Right cardiac atrium (tissue), 5 donors: ENCODE data around the gene SMG6. TPM values are rescaled to one million over a fixed set of nuclear protein-coding genes. Genes with fewer than 3 reads are reported as not detected.
"Not testable (repeated sequence)": the region's sequence is repeated elsewhere in the genome, so short reads cannot be mapped to it uniquely, and the experiment has no call there.

Experiments used
- ATAC-seq, 2 donors: fragments of 200-7000 bp; cut with Tn5 transposase; one replicate each; pipeline versions ENCODE4 v1.8.0 to v1.9.1; 2020; ENCODE audit warnings: moderate library complexity in 2 of 2, mild to moderate bottlenecking in 1 of 2
- DNase-seq, 3 donors: peaks; one replicate each; pipeline ENCODE4 v3.0.0-alpha.2; 2020
- H3K27ac ChIP-seq: one replicate; pipeline ENCODE4 v1.5.1; 2013; ENCODE audit warnings: mild to moderate bottlenecking, low read length, control low read depth, moderate library complexity
- H3K27me3 ChIP-seq: one replicate; pipeline ENCODE4 v1.6.1; 2013; ENCODE audit not compliant: control insufficient read depth, insufficient read depth
- H3K4me1 ChIP-seq: one replicate; pipeline ENCODE4 v1.6.1; 2013; ENCODE audit warnings: low read length; ENCODE audit not compliant: control insufficient read depth, insufficient read depth
- H3K4me3 ChIP-seq: one replicate; pipeline ENCODE4 v1.5.1; 2013; ENCODE audit warnings: low read length, control low read depth
- H3K9me3 ChIP-seq: one replicate; pipeline ENCODE4 v1.6.1; 2013; ENCODE audit warnings: low read length; ENCODE audit not compliant: control insufficient read depth
- WGBS: extraction: QIAGEN DNeasy Blood & Tissue Kit; methylation state at CpG from one replicate; pipeline ENCODE4 v1.1.7; 2013; 5-methylcytosine and 5-hydroxymethylcytosine counted together
- intact Hi-C, 4 donors: fragments of 100-400 bp; cut with DNase I; formaldehyde crosslinking; loops; one replicate each; pipeline versions ENCODE4 v1.11.0 to v1.14.0; 2022 to 2023
- polyA plus RNA-seq: library from polyadenylated mRNA; stranded (reverse); fragments of 200-250 nt; gene quantifications from one replicate; pipeline ENCODE4 v1.2.3, GENCODE V29; 2013
- total RNA-seq, 4 donors: library from RNA; stranded (reverse); fragmentation: NEBNext Ultra II Directional; extraction: Animal tissue kit (Norgen Biotek cat#: 25700); gene quantifications; one replicate each; pipeline ENCODE4 v1.2.1, GENCODE V29; 2021
- donor health status: healthy with polysubstance abuse.
- donor health status: DM: no; HTN: yes; CAD: no.
- donor health status: DM: no; HTN: no; CAD: no.
- donor health status: DM: no; HTN: yes; CAD: no; lungs with severe emphysema.
- donor health status: DM: yes; HTN: yes; CAD: no.

The SMG6 gene
- total and polyA plus RNA-seq, 5 donors: 18.7 to 36.0 (median 27.6) TPM

DNA sequence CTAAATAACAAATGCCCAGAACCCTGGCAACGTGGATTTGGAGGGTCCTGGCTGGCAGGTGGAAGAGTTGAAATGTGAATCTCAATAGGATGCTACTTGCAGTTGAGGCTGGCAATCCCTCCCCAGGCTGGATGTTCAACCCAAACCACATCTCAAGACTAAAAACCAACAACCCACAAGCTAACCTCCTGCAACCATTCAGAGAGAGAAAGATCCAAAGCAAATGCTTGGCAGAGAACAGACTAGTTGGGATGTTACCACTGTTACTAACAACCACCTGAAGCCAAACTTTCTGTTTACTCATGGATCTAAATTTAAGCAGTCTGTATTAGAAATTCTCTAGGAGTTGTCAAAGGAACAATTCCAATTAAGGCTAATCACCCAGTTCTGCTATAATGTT lies 27.9 kb downstream of the SMG6 start:
- Histone ChIP-seq H3K27me3 (no peaks in the 10 kb centered on the region), H3K4me3 (no peak overlapping the region), H3K4me1 (no peaks in the 10 kb centered on the region), H3K27ac (no peak overlapping the region), H3K9me3 (no peaks in the 10 kb centered on the region)
- WGBS: 65% methylated on average over 1 of the region's 1 CpG
- ATAC-seq: no peak
- no peak for DNase-seq
- intact Hi-C loops: no loop called here

DNA sequence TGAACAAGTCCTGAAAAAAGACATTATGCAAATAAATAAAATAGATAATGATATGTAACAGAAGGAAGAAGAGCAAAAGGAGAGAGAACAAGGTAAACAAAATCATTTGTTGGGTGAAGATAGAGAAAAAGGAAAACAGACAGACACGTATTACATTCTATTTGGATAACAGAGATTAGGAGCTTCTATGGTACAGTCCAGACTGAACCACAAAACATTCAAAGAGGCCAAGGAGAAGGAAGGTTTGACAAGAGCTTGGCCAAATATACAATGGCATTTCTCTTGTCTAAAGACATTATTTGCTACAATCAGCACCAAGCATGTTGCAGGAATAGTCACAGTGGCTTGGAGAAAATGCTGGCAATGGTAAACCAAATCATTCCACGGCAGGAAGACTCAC lies 29.2 kb downstream of the SMG6 start:
- intact Hi-C loops: no loop called here
- H3K27me3 ChIP-seq: no peaks in the 10 kb centered on the region
- no peak overlapping the region for H3K27ac ChIP-seq
- no peak overlapping the region for H3K4me3 ChIP-seq
- DNase-seq (no peak), ATAC-seq (no peak)
- H3K4me1 ChIP-seq: no peaks in the 10 kb centered on the region
- 74% methylated on average over 2 of the region's 2 CpGs for WGBS
- no peaks in the 10 kb centered on the region for H3K9me3 ChIP-seq

GRCh38 chr17:2271985-2272702 lies 31.4 kb downstream of the SMG6 start:
- WGBS: 95% methylated on average over 3 of the region's 3 CpGs
- Histone ChIP-seq H3K4me3 (no peak overlapping the region), H3K27me3 (no peaks in the 10 kb centered on the region), H3K9me3 (no peaks in the 10 kb centered on the region), H3K27ac (no peak overlapping the region), H3K4me1 (no peaks in the 10 kb centered on the region)
- ATAC-seq (no peak), DNase-seq (no peak)
- intact Hi-C loops: no loop called here

GRCh38 chr17:2267354-2267753 lies 36.2 kb downstream of the SMG6 start:
- no peak for DNase-seq
- Histone ChIP-seq H3K9me3 (no peaks in the 10 kb centered on the region), H3K4me3 (no peak overlapping the region), H3K27me3 (no peaks in the 10 kb centered on the region), H3K27ac (no peak overlapping the region), H3K4me1 (peaks cover 4% of the 10 kb centered on the region)
- 88% methylated on average over 4 of the region's 4 CpGs for WGBS
- no peak for ATAC-seq
- intact Hi-C loops: no loop called here

DNA sequence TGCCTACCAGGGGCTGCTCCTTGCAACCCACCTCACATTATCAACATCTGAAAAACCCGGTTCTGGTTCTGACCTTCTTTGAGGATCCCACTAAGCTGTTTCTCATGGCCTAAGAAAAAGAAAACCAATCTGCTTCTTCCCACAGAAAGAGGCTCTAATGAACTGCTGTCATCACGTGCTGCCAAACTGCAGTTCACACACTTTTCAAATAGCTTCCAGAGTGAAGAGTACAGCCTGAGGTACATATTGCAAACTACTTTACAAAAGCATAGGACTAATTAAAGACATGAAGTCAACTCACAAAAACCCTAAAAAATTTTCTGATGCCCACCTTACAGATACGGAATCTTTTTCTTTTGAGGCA lies 36.7 kb downstream of the SMG6 start:
- Histone ChIP-seq H3K9me3 (no peaks in the 10 kb centered on the region), H3K27ac (no peak overlapping the region), H3K27me3 (no peaks in the 10 kb centered on the region), H3K4me1 (peaks cover 4% of the 10 kb centered on the region), H3K4me3 (no peak overlapping the region)
- 46% methylated on average over 3 of the region's 3 CpGs for WGBS
- DNase-seq (no peak), ATAC-seq (no peak)
- intact Hi-C loops: no loop called here

GRCh38 chr17:2266045-2266864 lies 37.3 kb downstream of the SMG6 start:
- Histone ChIP-seq H3K27ac (no peak overlapping the region), H3K4me1 (peaks cover 4% of the 10 kb centered on the region), H3K4me3 (no peak overlapping the region), H3K9me3 (no peaks in the 10 kb centered on the region), H3K27me3 (no peaks in the 10 kb centered on the region)
- ATAC-seq: peak; percentile 42 to 80
- 74% methylated on average over 13 of the region's 13 CpGs for WGBS
- intact Hi-C loops: no loop called here
- no peak for DNase-seq

DNA sequence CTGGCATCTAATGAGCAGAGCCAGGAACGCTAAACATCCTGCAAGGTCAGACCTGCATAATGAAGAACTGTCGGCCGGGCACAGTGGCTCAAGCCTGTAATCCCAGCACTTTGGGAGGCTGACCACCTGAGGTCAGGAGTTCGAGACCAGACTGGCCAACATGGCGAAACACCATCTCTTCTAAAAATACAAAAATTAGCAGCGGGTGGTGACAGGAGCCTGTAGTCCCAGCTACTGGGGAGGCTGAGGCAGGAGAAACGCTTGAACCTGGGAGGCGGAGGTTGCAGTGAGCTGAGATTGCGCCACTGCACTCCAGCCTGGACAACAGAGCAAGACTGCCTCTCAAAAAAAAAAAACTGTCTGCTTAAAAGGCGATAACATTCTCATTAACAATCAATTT lies 38.4 kb downstream of the SMG6 start:
- not testable (repeated sequence) for ATAC-seq

DNA sequence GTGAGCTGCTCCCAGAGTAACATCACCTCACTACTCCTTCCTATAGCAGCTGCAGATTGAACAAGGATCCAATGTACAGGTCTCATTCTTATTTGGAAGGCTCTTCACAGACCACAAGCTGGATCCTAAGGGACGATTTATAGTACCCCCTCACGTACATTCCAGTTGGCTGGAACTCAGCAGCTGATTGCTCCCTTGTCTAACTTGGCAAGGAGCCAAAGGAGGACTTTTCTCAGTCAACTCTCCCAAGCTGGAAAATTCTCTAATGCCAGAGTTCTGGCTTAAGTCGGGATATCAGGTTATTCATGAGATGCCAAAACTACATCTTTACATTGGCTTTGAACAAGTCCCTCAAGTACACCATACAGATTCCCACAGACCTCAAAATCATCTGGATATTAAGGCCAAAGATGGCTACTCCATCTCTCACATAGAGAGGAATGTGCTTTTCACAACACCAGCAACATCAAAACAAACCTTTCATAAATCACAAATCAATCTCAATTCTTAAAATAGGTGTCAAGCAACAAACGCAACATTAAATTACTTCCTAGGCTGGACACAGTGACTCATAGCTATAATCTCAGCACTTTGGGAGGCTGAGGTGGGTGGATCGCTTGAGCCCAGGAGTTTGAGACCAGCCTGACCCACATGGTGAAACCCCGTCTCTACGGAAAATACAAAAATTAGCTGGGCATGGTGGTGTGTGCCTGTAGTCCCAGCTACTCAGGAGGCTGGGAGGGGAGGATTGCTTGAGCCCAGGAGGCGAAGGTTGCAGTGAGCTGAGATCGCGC lies 39.3 kb downstream of the SMG6 start:
- H3K9me3 ChIP-seq: no peaks in the 10 kb centered on the region
- H3K4me3 ChIP-seq: no peak overlapping the region
- no peak overlapping the region for H3K27ac ChIP-seq
- H3K27me3 ChIP-seq: no peaks in the 10 kb centered on the region
- intact Hi-C loops: no loop called here
- no peak for ATAC-seq
- DNase-seq: no peak
- peaks cover 4% of the 10 kb centered on the region for H3K4me1 ChIP-seq
- 72% methylated on average over 10 of the region's 10 CpGs for WGBS

More for the DNA sequence above, 38.4 kb downstream of the SMG6 start:
- H3K27ac ChIP-seq, H3K27me3 ChIP-seq, H3K9me3 ChIP-seq, H3K4me3 ChIP-seq, H3K4me1 ChIP-seq, intact Hi-C loops, DNase-seq: not testable (repeated sequence)
- WGBS: 97% methylated on average over 10 of the region's 10 CpGs

GRCh38 chr17:2263183-2264066 lies 40.2 kb downstream of the SMG6 start:
- ATAC-seq (no peak), DNase-seq (no peak)
- intact Hi-C loops: no loop called here
- Histone ChIP-seq H3K4me3 (no peak overlapping the region), H3K9me3 (no peaks in the 10 kb centered on the region), H3K27me3 (no peaks in the 10 kb centered on the region), H3K4me1 (peaks cover 4% of the 10 kb centered on the region), H3K27ac (no peak overlapping the region)
- 63% methylated on average over 8 of the region's 8 CpGs for WGBS

DNA sequence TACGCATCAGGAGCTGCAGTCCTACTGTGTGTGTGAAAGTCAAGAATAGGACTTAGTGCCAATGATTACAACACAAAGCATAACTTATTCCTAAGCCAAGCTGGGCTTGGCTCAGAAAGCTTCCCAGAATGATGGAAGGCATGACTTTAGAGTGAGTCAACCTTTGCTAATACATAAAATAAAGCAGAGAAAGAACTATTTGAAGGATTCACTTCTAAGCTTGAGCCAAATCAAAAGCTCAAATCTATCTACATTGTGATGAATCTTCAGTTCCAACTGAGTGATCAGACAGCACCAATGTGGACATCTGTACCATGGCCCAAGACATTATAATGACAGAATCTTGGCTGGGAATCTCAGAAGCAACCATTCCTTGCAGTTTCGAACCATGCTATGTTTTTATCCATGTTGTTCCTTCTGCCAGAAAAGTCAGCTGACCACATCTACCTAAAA lies 41.4 kb downstream of the SMG6 start:
- 72% methylated on average over 2 of the region's 2 CpGs for WGBS
- intact Hi-C loops: no loop called here
- H3K4me1 ChIP-seq: peaks cover 4% of the 10 kb centered on the region
- H3K27ac ChIP-seq: no peak overlapping the region
- DNase-seq (no peak), ATAC-seq (peak; percentile 29 to 41)
- no peaks in the 10 kb centered on the region for H3K9me3 ChIP-seq
- H3K4me3 ChIP-seq: no peak overlapping the region
- H3K27me3 ChIP-seq: no peaks in the 10 kb centered on the region
